ENCODE measurements around the gene MICAL3.

Gene MICAL3

GRCh38 chr22:17785185-17786184 lies 238.9 kb downstream of the MICAL3 start:
- DNase-seq (ENCODE audit: extremely low spot score) = peak; percentile 91
- CTCF ChIA-PET = interaction anchor here (0.6 to 5.5 kb wide), 20 partner anchors 9 to 711 kb away, joined by 3 to 64 read pairs (median 4); partner anchors contain the start of gene BID
- POLR2A ChIA-PET = interaction anchor here (0.9 to 1.5 kb wide), 8 partner anchors 11 to 292 kb away, joined by 3 to 6 read pairs (median 4); partner anchors contain the start of genes BID and PEX26
- TF ChIP-seq FOXA1 (IDR thresholded peaks at IDR 0.05) (no peak), HDGF (IDR thresholded peaks at IDR 0.05; ENCODE audit: borderline replicate concordance) (no peak), SP1 (IDR thresholded peaks at IDR 0.05) (no peak), FOXM1 (IDR thresholded peaks at IDR 0.05; ENCODE audit: borderline replicate concordance) (no peak), CTBP1 (IDR thresholded peaks at IDR 0.05; ENCODE audit: borderline replicate concordance) (no peak), BHLHE40 (IDR thresholded peaks at IDR 0.05; ENCODE audit: borderline replicate concordance) (no peak), ZNF384 (IDR thresholded peaks at IDR 0.05) (no peak), ARNT (IDR thresholded peaks at IDR 0.05) (no peak), LEF1 (IDR thresholded peaks at IDR 0.05; ENCODE audit: borderline replicate concordance) (no peak), SUZ12 (IDR thresholded peaks at IDR 0.05) (no peak), NFRKB (IDR thresholded peaks at IDR 0.05) (no peak), FOXK2 (IDR thresholded peaks at IDR 0.05) (no peak), L3MBTL2 (conservative IDR thresholded peaks at IDR 0.05) (no peak), TARDBP (IDR thresholded peaks at IDR 0.05) (no peak), ELF4 (IDR thresholded peaks at IDR 0.05) (no peak)
- TF ChIP-seq, protein P1, sequence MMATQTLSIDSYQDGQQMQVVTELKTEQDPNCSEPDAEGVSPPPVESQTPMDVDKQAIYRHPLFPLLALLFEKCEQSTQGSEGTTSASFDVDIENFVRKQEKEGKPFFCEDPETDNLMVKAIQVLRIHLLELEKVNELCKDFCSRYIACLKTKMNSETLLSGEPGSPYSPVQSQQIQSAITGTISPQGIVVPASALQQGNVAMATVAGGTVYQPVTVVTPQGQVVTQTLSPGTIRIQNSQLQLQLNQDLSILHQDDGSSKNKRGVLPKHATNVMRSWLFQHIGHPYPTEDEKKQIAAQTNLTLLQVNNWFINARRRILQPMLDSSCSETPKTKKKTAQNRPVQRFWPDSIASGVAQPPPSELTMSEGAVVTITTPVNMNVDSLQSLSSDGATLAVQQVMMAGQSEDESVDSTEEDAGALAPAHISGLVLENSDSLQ (IDR thresholded peaks at IDR 0.05) = no peak

DNA sequence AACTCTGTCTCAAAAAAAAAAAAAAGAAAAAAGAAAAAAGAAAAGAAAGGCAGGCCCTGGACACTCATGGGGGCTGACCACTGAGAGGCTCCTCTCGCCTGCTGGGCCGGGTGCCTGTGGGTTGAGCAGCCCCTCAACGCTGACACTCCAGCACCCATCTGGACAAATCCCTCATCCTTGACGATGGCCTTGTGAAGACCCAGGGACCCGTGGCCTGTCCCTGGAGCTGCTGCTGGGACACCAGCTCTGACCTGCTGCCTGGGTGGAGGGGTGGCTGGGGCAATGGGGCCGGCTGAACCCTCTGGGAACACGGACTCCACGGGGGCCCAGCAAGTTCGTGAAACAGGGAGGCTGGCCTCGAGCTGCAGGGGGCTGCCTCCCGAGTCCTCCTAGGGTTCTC lies 239.6 kb downstream of the MICAL3 start:
- no peak for DNase-seq (ENCODE audit: extremely low spot score)
- TF ChIP-seq LEF1 (IDR thresholded peaks at IDR 0.05; ENCODE audit: borderline replicate concordance) = no peak
- no peak for TF ChIP-seq SP1 (IDR thresholded peaks at IDR 0.05)
- no peak for TF ChIP-seq CTBP1 (IDR thresholded peaks at IDR 0.05; ENCODE audit: borderline replicate concordance)
- TF ChIP-seq FOXM1 (IDR thresholded peaks at IDR 0.05; ENCODE audit: borderline replicate concordance) = no peak
- TF ChIP-seq ARNT (IDR thresholded peaks at IDR 0.05) = no peak
- no peak for TF ChIP-seq FOXK2 (IDR thresholded peaks at IDR 0.05)
- TF ChIP-seq TARDBP (IDR thresholded peaks at IDR 0.05) = no peak
- no peak for TF ChIP-seq BHLHE40 (IDR thresholded peaks at IDR 0.05; ENCODE audit: borderline replicate concordance)
- no peak for TF ChIP-seq SUZ12 (IDR thresholded peaks at IDR 0.05)
- no peak for TF ChIP-seq L3MBTL2 (conservative IDR thresholded peaks at IDR 0.05)
- POLR2A ChIA-PET = interaction anchor here (0.9 to 1.5 kb wide), 8 partner anchors 11 to 293 kb away, joined by 3 to 6 read pairs (median 4); partner anchors contain the start of genes BID and PEX26
- CTCF ChIA-PET = interaction anchor here (0.6 to 5.5 kb wide), 18 partner anchors 8 to 711 kb away, joined by 3 to 64 read pairs (median 4); partner anchors contain the start of gene BID

- no peak for DNase-seq (ENCODE audit: extremely low spot score)
- TF ChIP-seq NFRKB (IDR thresholded peaks at IDR 0.05) (no peak), SP1 (IDR thresholded peaks at IDR 0.05) (no peak), FOXK2 (IDR thresholded peaks at IDR 0.05) (no peak), ZNF384 (IDR thresholded peaks at IDR 0.05) (no peak), ELF4 (IDR thresholded peaks at IDR 0.05) (no peak), ARNT (IDR thresholded peaks at IDR 0.05) (no peak), BHLHE40 (IDR thresholded peaks at IDR 0.05; ENCODE audit: borderline replicate concordance) (no peak), HDGF (IDR thresholded peaks at IDR 0.05; ENCODE audit: borderline replicate concordance) (no peak), FOXA1 (IDR thresholded peaks at IDR 0.05) (no peak), CTBP1 (IDR thresholded peaks at IDR 0.05; ENCODE audit: borderline replicate concordance) (no peak), FOXM1 (IDR thresholded peaks at IDR 0.05; ENCODE audit: borderline replicate concordance) (no peak), L3MBTL2 (conservative IDR thresholded peaks at IDR 0.05) (no peak), SUZ12 (IDR thresholded peaks at IDR 0.05) (no peak), LEF1 (IDR thresholded peaks at IDR 0.05; ENCODE audit: borderline replicate concordance) (no peak), TARDBP (IDR thresholded peaks at IDR 0.05) (no peak)
- TF ChIP-seq, protein P1 (IDR thresholded peaks at IDR 0.05) = no peak
- ChIA-PET CTCF (interaction anchor here (1.2 to 1.9 kb wide), 4 partner anchors 11 to 24 kb away, joined by 3 to 10 read pairs (median 4); no protein-coding TSS in a partner anchor), POLR2A (no interaction called here)
Observed at GRCh38 chr22:17783773-17784480, 240.4 kb downstream of the MICAL3 start.

DNA sequence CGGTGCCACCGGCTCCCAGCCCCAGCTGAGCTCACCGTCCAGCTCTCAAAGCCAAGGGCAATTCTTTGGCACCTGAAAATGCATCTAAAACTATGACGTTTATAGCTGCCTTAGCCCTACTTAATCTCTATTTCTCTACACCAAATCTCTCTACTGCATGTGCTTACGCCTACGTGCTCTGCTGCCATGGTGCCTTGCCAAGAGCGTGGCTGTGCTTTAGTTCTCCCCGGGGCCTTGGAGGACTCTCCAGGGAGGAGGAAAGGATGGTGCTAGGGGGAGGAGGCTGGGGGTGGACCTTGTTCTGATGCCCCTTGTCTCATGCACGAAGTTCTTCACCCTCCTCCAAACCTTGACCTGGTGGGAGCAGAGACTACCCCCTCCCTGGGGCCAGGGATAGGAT lies 241.0 kb downstream of the MICAL3 start:
- POLR2A ChIA-PET = no interaction called here
- DNase-seq (ENCODE audit: extremely low spot score) = no peak

More for the DNA sequence above, 241.0 kb downstream of the MICAL3 start:
- no peak for TF ChIP-seq FOXM1 (IDR thresholded peaks at IDR 0.05; ENCODE audit: borderline replicate concordance)
- no peak for TF ChIP-seq FOXA1 (IDR thresholded peaks at IDR 0.05)
- TF ChIP-seq ELF4 (IDR thresholded peaks at IDR 0.05) = no peak
- TF ChIP-seq, protein P1 (IDR thresholded peaks at IDR 0.05) = no peak
- TF ChIP-seq HDGF (IDR thresholded peaks at IDR 0.05; ENCODE audit: borderline replicate concordance) = no peak
- TF ChIP-seq ARNT (IDR thresholded peaks at IDR 0.05) = no peak
- no peak for TF ChIP-seq FOXK2 (IDR thresholded peaks at IDR 0.05)
- no peak for TF ChIP-seq LEF1 (IDR thresholded peaks at IDR 0.05; ENCODE audit: borderline replicate concordance)
- TF ChIP-seq CTBP1 (IDR thresholded peaks at IDR 0.05; ENCODE audit: borderline replicate concordance) = no peak
- no peak for TF ChIP-seq L3MBTL2 (conservative IDR thresholded peaks at IDR 0.05)
- no peak for TF ChIP-seq ZNF384 (IDR thresholded peaks at IDR 0.05)
- no peak for TF ChIP-seq SP1 (IDR thresholded peaks at IDR 0.05)
- TF ChIP-seq TARDBP (IDR thresholded peaks at IDR 0.05) = no peak
- TF ChIP-seq NFRKB (IDR thresholded peaks at IDR 0.05) = no peak
- TF ChIP-seq SUZ12 (IDR thresholded peaks at IDR 0.05) = no peak
- no peak for TF ChIP-seq BHLHE40 (IDR thresholded peaks at IDR 0.05; ENCODE audit: borderline replicate concordance)
- CTCF ChIA-PET = no interaction called here
